Adipocyte (in vitro differentiated cells): ENCODE measurements around the gene SLC9C1.

ENCODE experiments used
- DNase-seq: peaks from one replicate; pipeline ENCODE4 v3.0.0-alpha.2; 2015; ENCODE audit warnings: low read depth
- H3K27me3 ChIP-seq: replicated peaks from 2 replicates; pipeline ENCODE4 v1.7.0; 2013; ENCODE audit warnings: mild to moderate bottlenecking, low read length, moderate library complexity; ENCODE audit not compliant: control insufficient read depth, insufficient read depth
- H3K36me3 ChIP-seq: 2 replicates; pipeline ENCODE4 v1.7.0; 2013; ENCODE audit warnings: low read length, mild to moderate bottlenecking, moderate library complexity; ENCODE audit not compliant: control insufficient read depth, insufficient read depth, severe bottlenecking
- H3K4me1 ChIP-seq: 2 replicates; pipeline ENCODE4 v1.7.0; 2013; ENCODE audit warnings: mild to moderate bottlenecking, low read length, moderate library complexity; ENCODE audit not compliant: control insufficient read depth, insufficient read depth
- H3K4me3 ChIP-seq: 2 replicates; pipeline ENCODE4 v1.7.0; 2013; ENCODE audit warnings: mild to moderate bottlenecking, low read length, moderate library complexity
- H3K9ac ChIP-seq: 2 replicates; pipeline ENCODE4 v1.7.0; 2013; ENCODE audit warnings: mild to moderate bottlenecking, low read length, moderate library complexity
- H3K9me3 ChIP-seq: 2 replicates; pipeline ENCODE4 v1.7.0; 2013; ENCODE audit warnings: mild to moderate bottlenecking, low read length, moderate library complexity; ENCODE audit not compliant: control insufficient read depth

The SLC9C1 gene

DNA sequence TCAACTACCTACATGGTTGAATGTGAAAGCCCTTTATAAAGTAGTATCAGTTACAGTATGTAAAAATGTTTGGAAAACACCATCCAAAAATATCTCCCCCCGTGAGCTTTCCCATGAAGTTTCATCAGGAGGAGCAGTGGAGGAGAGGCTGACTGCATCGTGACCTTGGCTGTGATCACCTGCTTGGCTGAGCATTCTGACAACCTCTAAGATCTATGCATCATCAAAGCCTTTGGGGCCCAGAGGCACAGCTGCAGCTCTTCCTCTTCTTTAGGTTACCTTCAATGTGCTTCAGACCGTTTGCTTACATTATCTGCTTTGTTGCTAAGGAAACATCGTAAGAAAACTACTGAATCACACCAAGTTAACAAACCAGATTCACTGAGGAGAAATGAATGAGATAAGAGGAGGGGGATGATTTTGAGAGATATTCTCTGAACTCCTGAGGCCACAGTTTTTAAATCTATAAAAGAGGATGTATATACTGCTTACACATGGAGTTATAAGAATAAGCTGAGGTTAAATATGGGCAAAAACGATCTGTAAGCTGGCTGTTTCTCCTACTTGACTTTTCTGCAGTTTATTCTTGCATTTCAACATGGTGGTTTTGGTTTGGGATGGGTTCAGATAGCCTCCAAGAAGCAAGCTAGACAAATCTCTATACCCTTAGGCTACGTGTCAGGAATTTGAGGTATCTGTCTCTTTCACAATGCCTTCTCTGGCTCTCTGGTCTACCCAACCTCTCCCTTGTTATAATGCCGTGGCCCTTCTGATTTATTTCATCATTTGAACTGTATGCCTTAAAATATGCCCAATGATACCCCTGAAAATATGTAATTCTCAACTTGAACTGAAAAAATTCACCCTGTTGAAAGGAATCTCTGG is 164.9 kb downstream of the SLC9C1 start:
- Histone ChIP-seq H3K27me3 (no peaks in the 10 kb centered on the region), H3K9ac (no peak overlapping the region), H3K9me3 (no peaks in the 10 kb centered on the region), H3K4me3 (no peak overlapping the region), H3K4me1 (peaks cover 7% of the 10 kb centered on the region), H3K36me3 (no peaks in the 10 kb centered on the region)
- peak; percentile 88 for DNase-seq

DNA sequence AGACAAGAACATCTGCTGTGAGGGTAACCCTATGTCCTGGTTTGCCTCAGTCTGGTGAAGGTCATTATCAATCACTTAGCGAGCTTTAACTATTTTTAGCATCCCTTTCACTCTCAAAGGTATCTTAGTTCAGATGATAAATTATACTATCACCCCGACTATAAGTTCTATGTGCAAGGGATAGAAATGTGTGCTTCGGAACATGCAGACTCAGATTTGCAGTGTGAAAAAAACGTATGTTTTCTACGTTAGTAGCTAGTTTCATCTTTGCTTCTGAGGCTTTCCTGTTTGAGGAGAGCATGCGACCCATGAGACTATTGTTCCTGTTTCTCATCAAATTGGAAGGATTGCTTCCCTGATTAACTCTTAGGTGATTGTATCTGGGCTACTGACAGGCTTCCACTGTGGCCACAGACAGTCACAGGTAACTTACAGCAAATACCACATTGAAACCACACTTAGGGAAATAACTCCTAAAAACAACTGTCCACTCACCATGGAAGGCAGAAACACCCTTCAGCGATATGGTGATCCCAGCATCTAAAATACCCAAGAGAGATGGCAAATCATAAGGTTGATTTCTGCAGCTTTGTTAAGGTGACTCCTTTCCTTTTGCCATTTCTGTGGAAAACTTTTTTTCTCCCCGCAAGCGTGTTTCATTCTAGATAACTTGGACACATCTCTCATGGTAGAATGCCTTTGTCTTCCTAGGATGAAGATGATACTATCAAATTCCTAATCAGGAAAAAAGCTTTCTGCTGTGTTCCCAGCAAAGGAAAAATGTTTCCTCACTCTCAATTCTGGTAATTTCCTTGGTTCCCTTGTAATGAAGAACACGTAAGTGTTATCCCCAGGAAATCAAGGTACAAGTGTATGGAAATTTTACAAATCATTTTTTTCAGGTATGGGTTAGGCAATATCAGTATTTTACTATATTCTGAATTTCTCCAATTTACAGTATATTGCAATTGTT is 166.2 kb downstream of the SLC9C1 start:
- Histone ChIP-seq H3K4me3 (peak overlapping the region; percentile 62), H3K36me3 (no peaks in the 10 kb centered on the region), H3K27me3 (no peaks in the 10 kb centered on the region), H3K4me1 (peaks cover 7% of the 10 kb centered on the region), H3K9me3 (no peaks in the 10 kb centered on the region), H3K9ac (no peak overlapping the region)
- DNase-seq = no peak

DNA sequence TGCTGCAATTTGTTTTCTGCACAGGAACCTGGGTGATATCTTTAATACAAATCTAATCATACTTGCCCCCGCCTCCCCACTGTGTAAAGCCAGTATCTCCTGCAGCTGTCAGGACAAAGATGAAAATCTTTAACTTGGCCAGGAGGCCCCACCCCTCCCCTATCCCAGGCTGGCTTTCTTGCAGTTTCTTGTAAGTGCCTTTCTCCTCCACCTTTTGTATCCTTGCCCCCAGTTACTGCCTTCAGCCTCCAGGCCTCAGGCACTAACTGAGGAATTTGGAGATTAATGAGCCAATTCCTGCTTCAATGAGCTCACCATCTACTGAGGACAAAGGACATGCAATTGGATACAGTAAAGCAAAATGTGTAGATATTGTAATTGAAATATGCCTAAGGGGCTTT is 167.5 kb downstream of the SLC9C1 start:
- peak overlapping the region; percentile 37 for H3K9ac ChIP-seq
- no peaks in the 10 kb centered on the region for H3K27me3 ChIP-seq
- H3K4me1 ChIP-seq = peaks cover 7% of the 10 kb centered on the region
- DNase-seq = peak; percentile 65
- no peaks in the 10 kb centered on the region for H3K9me3 ChIP-seq
- no peaks in the 10 kb centered on the region for H3K36me3 ChIP-seq
- peak overlapping the region; percentile 62 for H3K4me3 ChIP-seq

DNA sequence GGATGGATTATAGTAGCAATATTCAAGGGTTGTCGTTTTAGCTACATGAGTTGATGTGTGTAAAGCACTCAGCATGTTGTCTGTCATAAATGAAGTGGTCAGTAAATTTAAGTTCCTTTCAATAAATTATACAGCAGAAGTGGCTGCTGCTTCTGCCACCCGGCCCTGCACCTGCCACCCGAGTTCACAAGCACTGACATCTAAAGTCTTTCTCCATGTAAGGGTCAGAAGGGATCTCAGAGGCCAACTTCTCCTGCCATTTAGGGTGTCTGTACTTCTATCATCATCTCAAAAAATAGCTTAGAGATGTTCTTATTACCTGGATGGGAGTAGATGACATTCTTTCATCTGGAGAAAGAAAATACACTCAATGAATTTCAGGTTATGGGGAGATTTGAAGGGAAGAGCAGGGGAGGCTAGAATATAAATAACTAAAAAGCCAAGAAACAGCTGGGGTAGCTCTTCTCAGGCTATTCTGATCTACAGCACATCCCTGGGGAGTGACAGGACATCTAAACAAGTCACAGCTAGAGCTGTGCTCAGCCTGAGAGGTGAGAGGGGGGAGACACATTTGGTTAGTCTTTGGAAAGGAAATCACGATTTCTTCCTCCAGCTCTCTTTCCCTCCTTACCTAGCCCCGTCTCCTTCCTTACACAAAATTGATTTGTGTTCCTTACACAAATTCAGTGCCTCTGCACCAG is 169.0 kb downstream of the SLC9C1 start:
- no peak for DNase-seq
- Histone ChIP-seq H3K27me3 (no peaks in the 10 kb centered on the region), H3K4me1 (peaks cover 7% of the 10 kb centered on the region), H3K36me3 (no peaks in the 10 kb centered on the region), H3K9ac (no peak overlapping the region), H3K4me3 (no peak overlapping the region), H3K9me3 (no peaks in the 10 kb centered on the region)

DNA sequence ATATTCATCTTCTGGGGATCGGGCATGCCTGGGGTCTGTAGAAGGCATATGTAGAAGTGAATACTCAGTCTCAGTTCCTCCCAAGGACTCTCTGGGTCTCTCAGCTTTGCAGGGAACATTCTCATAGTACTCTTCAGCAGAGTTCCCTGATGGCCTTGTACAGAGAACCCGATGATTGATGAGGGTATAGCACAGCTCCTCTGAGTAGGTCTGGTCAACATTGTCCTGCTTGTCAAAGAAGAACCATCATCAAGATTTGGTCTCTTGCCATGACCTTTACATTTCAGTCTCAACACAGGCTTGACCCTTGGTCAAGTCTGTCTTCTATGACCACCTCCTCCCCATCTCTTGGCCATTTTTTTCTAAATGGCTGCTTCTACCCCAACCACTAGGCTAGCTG is 170.5 kb downstream of the SLC9C1 start:
- H3K4me3 ChIP-seq = no peak overlapping the region
- no peaks in the 10 kb centered on the region for H3K9me3 ChIP-seq
- no peaks in the 10 kb centered on the region for H3K27me3 ChIP-seq
- H3K9ac ChIP-seq = no peak overlapping the region
- H3K36me3 ChIP-seq = no peaks in the 10 kb centered on the region
- peaks cover 7% of the 10 kb centered on the region for H3K4me1 ChIP-seq
- no peak for DNase-seq

DNA sequence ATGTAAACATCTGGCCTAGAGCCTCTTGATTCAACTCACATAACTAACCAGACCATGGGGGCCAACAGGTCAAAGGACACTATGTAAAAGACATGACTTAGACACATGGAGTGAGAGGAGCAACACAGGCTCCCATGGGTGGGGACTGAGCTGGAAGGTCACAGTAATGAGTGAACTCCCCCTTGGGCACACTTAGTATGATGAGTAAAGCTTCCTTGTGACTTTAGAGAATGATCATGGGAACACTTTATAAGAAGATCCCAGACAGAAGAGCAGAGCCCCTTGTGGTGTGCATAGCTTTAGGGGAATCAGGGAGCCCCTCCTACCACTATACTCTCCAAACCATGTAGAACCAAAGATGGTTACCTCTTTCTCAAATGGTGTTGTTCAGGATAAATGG is 171.1 kb downstream of the SLC9C1 start:
- Histone ChIP-seq H3K27me3 (no peaks in the 10 kb centered on the region), H3K4me1 (peaks cover 7% of the 10 kb centered on the region), H3K36me3 (no peaks in the 10 kb centered on the region), H3K9me3 (no peaks in the 10 kb centered on the region), H3K9ac (no peak overlapping the region), H3K4me3 (no peak overlapping the region)
- no peak for DNase-seq

DNA sequence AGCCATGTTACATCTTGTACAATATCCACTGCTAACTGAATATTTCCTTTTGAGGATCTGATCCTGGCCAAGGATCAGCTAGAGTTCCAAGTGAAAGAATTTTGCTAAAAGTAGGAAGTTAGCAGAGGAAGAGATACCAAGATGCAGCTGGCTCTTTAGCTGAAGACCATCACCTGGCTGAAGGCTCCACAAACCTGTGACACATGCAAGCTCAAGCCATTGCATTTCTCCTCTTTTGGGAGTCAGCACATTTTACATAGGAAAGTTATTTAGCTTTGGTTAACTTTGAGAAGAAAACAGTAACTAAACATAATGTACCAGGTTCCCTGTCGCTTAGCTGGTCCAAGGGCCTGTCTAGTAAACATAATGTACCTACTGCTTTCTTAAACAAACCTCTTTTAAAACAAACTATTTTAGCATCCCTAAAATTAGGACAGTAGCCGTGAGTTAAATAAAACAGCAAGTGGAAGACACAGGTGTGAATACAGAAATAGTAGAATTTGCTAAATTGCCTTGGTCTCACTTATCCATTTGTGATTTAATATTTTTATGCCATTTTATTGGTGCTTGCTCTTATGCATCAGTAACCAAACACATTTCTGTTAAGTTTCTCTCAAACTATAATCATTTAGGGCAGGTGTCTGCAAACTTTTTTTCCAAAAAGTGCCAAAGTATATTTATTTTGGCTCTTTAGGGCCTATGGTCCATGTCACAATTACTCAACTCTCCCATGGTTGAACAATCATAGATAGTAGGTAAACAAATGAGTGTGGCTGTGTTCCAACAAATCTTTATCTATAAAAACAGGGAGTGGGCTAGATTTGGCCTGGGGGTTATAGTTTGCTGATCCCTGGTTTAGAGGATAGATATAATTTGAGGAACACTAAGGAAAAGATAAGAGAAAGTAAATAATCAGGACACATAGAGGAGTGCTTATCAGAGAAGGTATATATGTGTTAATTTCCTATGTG is 172.2 kb downstream of the SLC9C1 start:
- H3K36me3 ChIP-seq = no peaks in the 10 kb centered on the region

DNA sequence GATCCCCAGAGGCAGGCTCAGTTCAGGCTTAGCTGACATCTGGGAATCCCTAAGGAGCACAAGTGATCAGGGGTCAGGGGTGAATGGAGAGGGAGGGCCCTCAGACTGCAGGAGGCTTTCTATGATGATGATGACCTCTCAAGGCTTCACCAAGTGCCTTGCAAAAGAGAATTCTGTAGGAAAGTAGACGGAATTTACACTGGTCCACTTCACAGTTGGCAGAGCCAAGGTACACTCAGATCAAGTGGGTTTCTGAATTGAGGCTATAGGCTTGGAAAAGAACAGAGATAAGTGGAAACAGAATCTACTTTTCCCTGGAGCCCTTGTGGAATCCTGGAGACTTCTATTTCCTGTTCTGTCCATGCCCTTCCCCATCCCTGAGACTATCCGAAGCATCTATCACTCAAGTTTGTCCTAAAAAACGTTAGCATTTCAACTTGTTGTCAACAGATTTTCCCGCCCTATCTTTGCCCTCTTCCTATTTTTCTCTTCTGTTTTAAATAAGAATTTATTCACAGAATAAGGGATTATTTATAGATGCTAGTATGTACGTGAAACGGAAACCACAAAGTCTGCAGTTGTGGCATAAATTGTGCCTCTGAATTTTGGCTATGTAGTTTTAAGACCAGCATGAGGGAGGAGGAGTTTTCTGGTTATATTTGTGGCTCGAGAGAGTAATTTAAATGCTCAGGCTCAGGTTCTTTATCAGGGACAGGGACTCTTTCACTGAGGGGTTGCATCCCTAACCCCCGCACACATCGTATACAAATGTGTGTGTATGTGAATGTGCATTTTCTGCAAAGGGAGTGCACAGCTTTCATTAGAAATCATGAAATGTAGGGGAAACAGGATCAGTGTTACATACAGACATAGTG is 173.8 kb downstream of the SLC9C1 start:
- Histone ChIP-seq H3K9ac (no peak overlapping the region), H3K4me1 (peaks cover under 1% of the 10 kb centered on the region), H3K9me3 (no peaks in the 10 kb centered on the region), H3K4me3 (no peak overlapping the region), H3K36me3 (no peaks in the 10 kb centered on the region), H3K27me3 (no peaks in the 10 kb centered on the region)
- no peak for DNase-seq

More for the DNA sequence above, 172.2 kb downstream of the SLC9C1 start:
- no peak for DNase-seq
- no peaks in the 10 kb centered on the region for H3K9me3 ChIP-seq
- H3K9ac ChIP-seq = no peak overlapping the region
- H3K4me1 ChIP-seq = peaks cover 7% of the 10 kb centered on the region
- no peaks in the 10 kb centered on the region for H3K27me3 ChIP-seq
- no peak overlapping the region for H3K4me3 ChIP-seq

DNA sequence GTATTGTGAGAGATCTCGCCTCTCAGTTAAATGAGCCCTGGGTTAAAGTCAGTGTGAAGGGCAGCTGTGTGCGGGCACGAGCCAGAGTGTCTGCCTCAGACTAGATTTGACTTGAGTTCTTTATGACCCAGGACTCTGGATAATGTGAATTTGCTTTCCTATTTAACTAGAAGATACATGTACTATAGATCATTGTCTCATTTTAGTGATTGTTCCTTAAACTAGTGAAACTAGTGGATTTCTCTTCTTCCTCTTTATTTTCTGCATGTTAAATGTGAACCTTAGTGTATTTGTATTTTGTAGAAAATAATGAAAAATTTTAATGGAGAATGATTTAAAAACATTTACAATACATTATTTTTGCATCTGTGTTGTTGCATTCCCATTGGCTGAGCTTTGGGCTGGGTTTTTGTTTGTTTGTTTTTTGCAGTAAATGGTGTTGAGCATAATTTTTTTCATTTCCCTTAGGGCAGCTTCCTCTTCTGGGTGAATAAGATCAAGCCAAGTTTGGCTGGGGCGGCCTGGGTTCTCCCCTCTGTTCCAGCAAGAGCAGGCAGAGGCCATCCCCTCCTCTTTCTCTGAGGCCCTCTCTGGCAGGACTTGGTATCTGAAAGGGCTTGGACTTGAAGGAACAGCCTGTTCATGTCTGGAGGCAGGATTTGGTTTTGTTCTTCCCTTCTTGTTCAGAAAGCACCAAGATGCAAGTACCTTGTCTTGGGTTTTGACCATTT is 176.0 kb downstream of the SLC9C1 start:
- H3K4me1 ChIP-seq = peaks cover 4% of the 10 kb centered on the region
- DNase-seq = no peak
- no peaks in the 10 kb centered on the region for H3K27me3 ChIP-seq
- H3K4me3 ChIP-seq = no peak overlapping the region
- H3K9me3 ChIP-seq = no peaks in the 10 kb centered on the region
- H3K9ac ChIP-seq = no peak overlapping the region
- no peaks in the 10 kb centered on the region for H3K36me3 ChIP-seq
